NCI-H748 treated with DMSO at 0.1 percent for 48 hours (cell line): ENCODE results near the gene PKM.
"Not testable (repeated sequence)": the region's sequence is repeated elsewhere in the genome, so short reads cannot be mapped to it uniquely, and the experiment has no call there.

Experiments used
- DNase-seq: peaks from one replicate; lab custom pipeline; 2025; lab: John Stamatoyannopoulos, UW

PKM gene

DNA sequence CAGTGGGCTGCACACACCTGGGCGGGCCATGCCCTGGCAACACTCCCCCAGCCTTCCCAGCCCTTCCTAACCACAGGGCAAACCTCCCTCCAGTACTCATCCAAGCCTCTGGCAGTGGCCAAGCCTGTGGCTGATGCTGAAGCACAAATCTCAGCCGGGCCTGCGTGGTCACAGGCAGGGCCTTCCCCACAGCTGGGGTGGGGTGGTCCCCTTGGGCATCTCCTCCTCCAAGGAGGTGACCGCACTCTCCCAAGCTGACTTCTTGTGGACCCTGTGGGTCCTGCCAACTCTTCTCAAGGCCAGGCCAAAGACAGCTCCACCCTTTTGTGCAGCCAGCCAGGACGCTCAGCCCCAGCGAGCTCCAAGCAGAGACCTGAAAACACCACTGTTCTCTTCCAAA lies 54.8 kb downstream of the PKM start:
- DNase-seq = no peak

GRCh38 chr15:72175186-72176044 lies 55.6 kb downstream of the PKM start:
- DNase-seq = no peak

DNA sequence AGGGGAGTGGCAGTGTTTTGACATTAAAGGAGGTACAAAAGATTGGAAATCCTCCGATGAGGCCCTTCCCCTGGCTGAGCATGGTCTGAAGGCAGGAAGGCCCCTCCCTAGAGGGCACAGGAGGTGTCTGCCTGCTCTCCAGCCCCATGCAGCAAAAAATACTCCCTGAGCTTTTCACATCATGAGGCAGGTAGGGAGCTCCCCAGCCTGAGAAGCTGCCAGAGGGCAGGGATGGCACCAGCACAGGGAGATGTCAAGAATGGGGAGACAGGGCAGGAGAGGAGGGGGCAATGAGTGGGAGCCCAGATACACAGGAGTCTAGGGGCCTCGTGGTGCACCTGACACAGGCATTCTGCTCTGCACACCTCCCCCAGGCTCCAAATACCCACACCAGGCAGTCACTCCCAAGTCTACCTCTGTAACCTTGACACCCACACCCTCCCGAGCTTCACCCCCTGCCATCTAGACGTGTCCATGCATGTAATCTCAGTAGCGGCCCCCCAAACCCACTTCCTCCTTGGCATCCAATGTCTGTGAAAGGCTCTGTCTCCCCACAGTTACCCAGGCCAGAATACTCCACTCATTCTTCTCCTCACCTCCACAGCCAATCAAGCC lies 56.3 kb downstream of the PKM start:
- no peak for DNase-seq

- DNase-seq = no peak
These were observed 57.0 kb downstream of the PKM start for GRCh38 chr15:72173864-72174550.

GRCh38 chr15:72173401-72173800 lies 57.6 kb downstream of the PKM start:
- DNase-seq = no peak

- no peak for DNase-seq
These were observed 58.2 kb downstream of the PKM start for GRCh38 chr15:72172796-72173195.

GRCh38 chr15:72171978-72172377 lies 59.0 kb downstream of the PKM start:
- not testable (repeated sequence) for DNase-seq

- DNase-seq = no peak
These were observed 60.3 kb downstream of the PKM start for GRCh38 chr15:72170691-72171090.

- no peak for DNase-seq
These were observed 60.9 kb downstream of the PKM start for GRCh38 chr15:72169921-72170611.

DNA sequence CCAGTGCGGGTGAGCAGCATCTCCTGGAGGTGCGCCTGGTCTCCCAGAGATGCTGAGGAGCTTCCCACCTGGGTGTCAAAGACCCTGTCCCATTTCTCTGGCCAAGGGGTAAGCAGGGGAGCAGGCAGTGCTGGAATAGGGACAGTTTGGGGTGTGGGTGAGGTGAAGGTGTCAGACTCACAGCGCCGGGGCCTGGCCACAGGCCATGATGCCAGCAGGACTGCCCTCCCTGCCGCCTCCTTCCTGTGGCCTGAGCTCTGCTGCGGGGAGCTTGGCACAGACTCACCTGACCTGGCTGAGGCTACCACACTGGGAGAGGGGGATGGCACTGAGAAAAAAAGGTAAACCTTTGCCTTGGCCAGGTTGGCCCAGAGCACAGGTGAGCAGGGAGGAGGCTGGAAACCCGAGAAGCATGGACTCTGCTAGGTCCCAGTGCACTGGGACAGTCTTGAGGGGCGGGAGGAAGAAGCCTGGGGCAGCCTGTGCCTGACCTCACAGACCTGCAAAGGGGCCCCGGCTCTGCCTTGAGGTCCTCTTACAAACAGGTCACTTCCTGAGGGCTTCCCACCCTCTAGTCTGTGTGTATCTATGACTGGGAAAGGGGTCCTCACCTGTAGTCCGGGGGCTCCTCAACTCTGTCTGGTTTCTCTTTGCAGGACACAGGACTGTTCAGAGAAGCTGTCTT lies 61.6 kb downstream of the PKM start:
- no peak for DNase-seq

DNA sequence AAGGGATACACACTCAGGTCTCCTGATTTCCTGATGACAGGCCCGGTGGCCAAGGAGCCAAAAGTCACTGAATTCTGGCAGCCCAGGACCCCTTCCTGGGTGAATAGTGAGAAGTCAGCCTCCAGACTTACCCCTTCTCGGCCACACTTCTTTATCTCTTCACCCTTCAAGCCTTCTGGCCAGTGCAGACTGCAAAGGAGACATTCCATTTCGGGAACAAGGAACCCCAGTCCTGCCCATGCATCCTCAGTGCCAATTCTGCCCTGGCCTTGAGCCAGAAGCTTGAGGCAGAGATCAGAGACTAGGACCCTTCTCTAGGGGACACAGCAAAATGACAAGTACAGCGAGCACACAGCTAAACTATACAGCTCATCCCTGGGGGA lies 62.2 kb downstream of the PKM start:
- no peak for DNase-seq

DNA sequence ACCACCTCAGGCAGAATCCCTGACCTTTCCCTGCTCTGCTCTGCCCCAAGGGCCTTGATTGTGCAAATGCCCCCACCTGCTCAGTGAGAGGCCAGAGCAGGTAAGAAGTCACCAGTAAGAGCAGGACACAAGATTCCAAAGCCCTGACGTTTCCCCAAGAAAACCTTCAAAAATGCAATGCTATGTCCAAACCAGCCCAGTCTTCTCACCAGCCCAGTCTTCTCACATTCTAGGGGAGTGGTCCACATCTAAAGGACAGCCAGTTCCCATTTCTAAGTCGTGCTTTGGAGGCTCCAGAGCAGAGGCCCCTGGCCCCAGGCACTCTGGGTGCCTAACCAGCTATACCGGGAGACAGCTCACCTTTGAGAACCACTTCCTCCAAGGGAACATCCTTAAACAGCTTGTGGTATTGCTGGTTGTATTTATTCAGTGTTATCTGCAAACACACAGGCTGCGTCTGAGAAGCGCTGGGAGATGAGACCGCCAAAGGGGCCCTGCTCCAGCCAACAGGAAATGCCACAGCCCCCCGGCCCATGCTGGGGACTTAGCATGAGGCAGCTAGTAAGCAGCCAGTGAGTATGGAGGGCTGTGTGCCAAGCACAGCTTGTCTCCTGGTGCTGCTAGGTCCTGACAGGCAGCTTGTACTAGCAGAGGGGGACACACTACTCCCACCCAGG lies 62.7 kb downstream of the PKM start:
- DNase-seq = no peak

GRCh38 chr15:72167445-72167844 lies 63.5 kb downstream of the PKM start:
- DNase-seq = no peak

GRCh38 chr15:72166716-72167417 lies 64.1 kb downstream of the PKM start:
- no peak for DNase-seq

GRCh38 chr15:72163719-72164118 lies 67.3 kb downstream of the PKM start:
- DNase-seq = no peak

- DNase-seq = no peak
These were observed 68.4 kb downstream of the PKM start for GRCh38 chr15:72162569-72162968.

- no peak for DNase-seq
These were observed 69.4 kb downstream of the PKM start for GRCh38 chr15:72161361-72162132.

- DNase-seq = no peak
These were observed 70.2 kb downstream of the PKM start for GRCh38 chr15:72160696-72161245.

- no peak for DNase-seq
These were observed 74.1 kb downstream of the PKM start for GRCh38 chr15:72156928-72157327.
